H1 (cell line): ENCODE data around the gene RNF182. TPM values are rescaled to one million over a fixed set of nuclear protein-coding genes. Genes with fewer than 3 reads are reported as not detected.

Source experiments
- CBX5 ChIP-seq: fragments of 300-800, 300-1000 bp; sonication (generic); IDR thresholded peaks from 2 replicates; pipeline ENCODE4 v1.7.1; 2016; ENCODE audit warnings: antibody characterized with exemption, low read length, low read depth
- CHD1 ChIP-seq: IDR thresholded peaks from 2 replicates; pipeline ENCODE4 v1.6.1; 2012; ENCODE audit warnings: low read depth, low read length, improper control_type of control experiment
- EP300 ChIP-seq, 2 experiments: IDR thresholded peaks; 1 replicate in 1 of 2; 2 replicates in 1 of 2; pipeline ENCODE4 v1.6.1; 2011 to 2012; ENCODE audit warnings: low read depth in 2 of 2, low read length in 2 of 2, mild to moderate bottlenecking in 2 of 2, borderline replicate concordance in 1 of 2, inconsistent platforms in 1 of 2, moderate library complexity in 1 of 2
- MAFK ChIP-seq: IDR thresholded peaks from 2 replicates; pipeline ENCODE4 v1.6.1; 2012; ENCODE audit warnings: low read depth, mild to moderate bottlenecking, improper control_type of control experiment, low read length
- SAP30 ChIP-seq: fragments of 300-600 bp; sonication (generic); IDR thresholded peaks from 2 replicates; pipeline ENCODE4 v1.7.1; 2012; ENCODE audit warnings: low read length, moderate library complexity, mild to moderate bottlenecking, inconsistent platforms; ENCODE audit not compliant: insufficient read depth, insufficient replicate concordance
- YY1 ChIP-seq: IDR thresholded peaks from 2 replicates; pipeline ENCODE4 v1.6.1; 2011; ENCODE audit warnings: low read depth, mild to moderate bottlenecking, low read length
- polyA plus RNA-seq, 7 experiments: library from polyadenylated mRNA; depleted of rRNA in 3 of 7; stranded (reverse) in 5 of 7; unstranded in 2 of 7; fragments of >200 nt in 5 of 7; fragments of 200-250 nt in 2 of 7; gene quantifications; 1 replicate in 5 of 7; 2 replicates in 1 of 7; 4 replicates in 1 of 7; pipeline versions ENCODE4 v1.2.1 to v1.2.3, GENCODE V29; 2011 to 2013; ENCODE audit warnings: missing spikeins in 2 of 7, mixed read lengths in 2 of 7
- total RNA-seq: library from RNA; stranded (reverse); fragmentation: NEBNext Ultra II Directional; extraction: Animal tissue kit (Norgen Biotek cat#: 25700); gene quantifications from 2 replicates; pipeline ENCODE4 v1.2.1, GENCODE V29; 2021
- TF ChIP-seq, protein P1 (sequence below): IDR thresholded peaks from 2 replicates; pipeline ENCODE4 v1.6.1; 2012; ENCODE audit warnings: inconsistent platforms

RNF182 gene
- total and polyA plus RNA-seq, 2 of the 8 experiments (the other 6 are each of a cell fraction or from before 2014, with no cell fraction given) = 6.2 to 10.7 TPM

DNA sequence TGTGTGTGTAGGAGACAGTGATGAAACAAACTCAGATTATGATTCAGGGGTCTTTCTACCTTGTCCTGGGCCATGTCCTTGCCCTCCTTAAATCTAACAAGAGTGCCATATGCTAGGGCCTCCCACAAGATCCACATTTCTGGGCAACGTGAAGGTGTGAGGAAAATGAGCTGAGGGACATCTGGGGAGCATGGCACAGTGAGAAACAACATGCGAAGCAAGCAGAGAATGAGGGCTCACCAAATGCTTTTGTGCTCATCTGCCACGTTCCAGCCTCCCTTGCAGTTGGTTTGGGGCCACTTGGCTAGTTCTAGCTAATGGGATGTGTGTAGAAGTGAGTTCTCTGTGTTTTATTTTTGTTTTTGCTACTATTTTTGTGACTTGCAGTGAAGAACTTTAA is 21.4 kb upstream of the RNF182 start (continued):
- TF ChIP-seq MAFK = no peak
- TF ChIP-seq CBX5 = no peak
- no peak for TF ChIP-seq EP300 (IDR thresholded peaks at IDR 0.05; ENCODE audit: borderline replicate concordance in 1 of 2, low read depth in 2 of 2, low read length in 2 of 2)
- TF ChIP-seq SAP30 = no peak
- no peak for TF ChIP-seq YY1
- no peak for TF ChIP-seq CHD1
- TF ChIP-seq, protein P1, sequence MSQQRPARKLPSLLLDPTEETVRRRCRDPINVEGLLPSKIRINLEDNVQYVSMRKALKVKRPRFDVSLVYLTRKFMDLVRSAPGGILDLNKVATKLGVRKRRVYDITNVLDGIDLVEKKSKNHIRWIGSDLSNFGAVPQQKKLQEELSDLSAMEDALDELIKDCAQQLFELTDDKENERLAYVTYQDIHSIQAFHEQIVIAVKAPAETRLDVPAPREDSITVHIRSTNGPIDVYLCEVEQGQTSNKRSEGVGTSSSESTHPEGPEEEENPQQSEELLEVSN = no peak
